BE2C (cell line): ENCODE results near the gene RASAL2.

Experiments
- DNase-seq: peaks from one replicate; pipeline ENCODE4 v3.0.0-alpha.2; 2020
- H3K27me3 ChIP-seq: fragments of 250-450 bp; sonication (Bioruptor Pico); 2 replicates; pipeline ENCODE4 v1.5.1; 2020; ENCODE audit warnings: mild to moderate bottlenecking
- H3K36me3 ChIP-seq: fragments of 250-450 bp; sonication (Bioruptor Pico); 2 replicates; pipeline ENCODE4 v1.5.1; 2020; ENCODE audit warnings: mild to moderate bottlenecking
- H3K4me1 ChIP-seq: fragments of 250-450 bp; sonication (Bioruptor Pico); 2 replicates; pipeline ENCODE4 v1.5.1; 2020
- H3K4me3 ChIP-seq: 2 replicates; pipeline ENCODE4 v1.5.1; 2011; ENCODE audit warnings: low read depth, low read length
- H3K9me3 ChIP-seq: fragments of 250-450 bp; sonication (Bioruptor Pico); 2 replicates; pipeline ENCODE4 v1.5.1; 2020
- CTCF ChIP-seq: IDR thresholded peaks from 2 replicates; pipeline ENCODE4 v1.5.1; 2012; ENCODE audit warnings: mild to moderate bottlenecking, low read depth, low read length

Gene RASAL2

GRCh38 chr1:178487070-178487615, 393.2 kb downstream of the RASAL2 start:
- Histone ChIP-seq H3K27me3 (no peaks in the 10 kb centered on the region), H3K9me3 (no peaks in the 10 kb centered on the region), H3K4me3 (no peak overlapping the region), H3K4me1 (no peaks in the 10 kb centered on the region), H3K36me3 (no peaks in the 10 kb centered on the region)
- no peak for DNase-seq
- TF ChIP-seq CTCF = no peak

GRCh38 chr1:178488393-178488792, 394.5 kb downstream of the RASAL2 start:
- no peaks in the 10 kb centered on the region for H3K27me3 ChIP-seq
- no peak for DNase-seq
- no peaks in the 10 kb centered on the region for H3K36me3 ChIP-seq

GRCh38 chr1:178489399-178489798, 395.5 kb downstream of the RASAL2 start:
- DNase-seq = no peak
- no peaks in the 10 kb centered on the region for H3K36me3 ChIP-seq
- no peaks in the 10 kb centered on the region for H3K4me1 ChIP-seq
- no peaks in the 10 kb centered on the region for H3K27me3 ChIP-seq
- TF ChIP-seq CTCF = no peak
- H3K9me3 ChIP-seq = no peaks in the 10 kb centered on the region
- H3K4me3 ChIP-seq = no peak overlapping the region

More at GRCh38 chr1:178488393-178488792, 394.5 kb downstream of the RASAL2 start:
- H3K4me3 ChIP-seq = no peak overlapping the region
- no peaks in the 10 kb centered on the region for H3K9me3 ChIP-seq
- H3K4me1 ChIP-seq = no peaks in the 10 kb centered on the region
- TF ChIP-seq CTCF = no peak

- Histone ChIP-seq H3K4me1 (no peaks in the 10 kb centered on the region), H3K27me3 (no peaks in the 10 kb centered on the region)
- no peak for TF ChIP-seq CTCF
Measured at GRCh38 chr1:178490136-178490535, 396.2 kb downstream of the RASAL2 start.

GRCh38 chr1:178490967-178491366, 397.1 kb downstream of the RASAL2 start:
- TF ChIP-seq CTCF = no peak
- H3K27me3 ChIP-seq = no peaks in the 10 kb centered on the region
- no peaks in the 10 kb centered on the region for H3K9me3 ChIP-seq
- no peak for DNase-seq
- no peaks in the 10 kb centered on the region for H3K4me1 ChIP-seq
- no peaks in the 10 kb centered on the region for H3K36me3 ChIP-seq
- no peak overlapping the region for H3K4me3 ChIP-seq

More at GRCh38 chr1:178490136-178490535, 396.2 kb downstream of the RASAL2 start:
- DNase-seq = no peak
- Histone ChIP-seq H3K4me3 (no peak overlapping the region), H3K36me3 (no peaks in the 10 kb centered on the region), H3K9me3 (no peaks in the 10 kb centered on the region)

GRCh38 chr1:178491721-178492120, 397.8 kb downstream of the RASAL2 start:
- DNase-seq = no peak
- TF ChIP-seq CTCF = no peak
- Histone ChIP-seq H3K4me3 (no peak overlapping the region), H3K4me1 (no peaks in the 10 kb centered on the region), H3K27me3 (no peaks in the 10 kb centered on the region), H3K36me3 (no peaks in the 10 kb centered on the region), H3K9me3 (no peaks in the 10 kb centered on the region)
